ENCODE results near the gene HAP1. TPM values are rescaled to one million over a fixed set of nuclear protein-coding genes. Genes with fewer than 3 reads are reported as not detected.

Gene HAP1
- total RNA-seq, 1 donor from 2014 or later: 0.58 TPM

DNA sequence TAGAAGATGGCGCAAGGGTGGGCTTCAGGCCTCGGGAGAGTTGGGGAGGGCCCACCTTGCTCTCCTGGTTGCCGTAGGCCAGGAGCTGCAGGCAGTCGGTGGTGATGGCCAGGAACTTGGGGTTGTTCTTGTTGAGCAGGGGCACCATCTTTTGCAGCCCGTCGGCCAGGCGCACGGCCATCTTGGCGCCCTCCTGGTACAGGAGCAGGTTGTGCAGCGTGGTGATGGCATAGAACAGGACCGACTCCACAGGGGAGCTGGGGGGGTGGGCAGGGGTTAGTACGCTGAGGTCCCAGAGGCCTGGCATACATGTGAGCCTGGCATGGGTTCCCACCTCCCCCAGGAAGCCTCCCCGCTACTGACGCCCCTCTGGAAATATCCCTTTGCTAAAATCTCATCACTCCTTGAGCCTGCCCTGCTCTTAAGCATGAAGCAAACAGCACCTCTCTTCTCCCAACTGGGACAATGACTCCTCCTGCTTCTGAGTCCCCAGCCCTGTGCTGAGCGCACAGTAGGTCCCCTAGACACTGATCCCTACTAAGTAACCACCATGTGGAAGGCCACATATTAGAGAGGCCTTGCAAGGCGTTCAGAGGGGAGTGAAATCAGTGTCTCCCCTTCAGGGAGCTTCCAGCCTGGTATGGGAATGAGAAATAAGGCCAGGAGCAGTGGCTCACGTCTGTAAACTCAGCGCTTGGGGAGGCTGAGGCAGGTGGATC, 33.0 kb upstream of the HAP1 start:
- TF ChIP-seq, protein P1, sequence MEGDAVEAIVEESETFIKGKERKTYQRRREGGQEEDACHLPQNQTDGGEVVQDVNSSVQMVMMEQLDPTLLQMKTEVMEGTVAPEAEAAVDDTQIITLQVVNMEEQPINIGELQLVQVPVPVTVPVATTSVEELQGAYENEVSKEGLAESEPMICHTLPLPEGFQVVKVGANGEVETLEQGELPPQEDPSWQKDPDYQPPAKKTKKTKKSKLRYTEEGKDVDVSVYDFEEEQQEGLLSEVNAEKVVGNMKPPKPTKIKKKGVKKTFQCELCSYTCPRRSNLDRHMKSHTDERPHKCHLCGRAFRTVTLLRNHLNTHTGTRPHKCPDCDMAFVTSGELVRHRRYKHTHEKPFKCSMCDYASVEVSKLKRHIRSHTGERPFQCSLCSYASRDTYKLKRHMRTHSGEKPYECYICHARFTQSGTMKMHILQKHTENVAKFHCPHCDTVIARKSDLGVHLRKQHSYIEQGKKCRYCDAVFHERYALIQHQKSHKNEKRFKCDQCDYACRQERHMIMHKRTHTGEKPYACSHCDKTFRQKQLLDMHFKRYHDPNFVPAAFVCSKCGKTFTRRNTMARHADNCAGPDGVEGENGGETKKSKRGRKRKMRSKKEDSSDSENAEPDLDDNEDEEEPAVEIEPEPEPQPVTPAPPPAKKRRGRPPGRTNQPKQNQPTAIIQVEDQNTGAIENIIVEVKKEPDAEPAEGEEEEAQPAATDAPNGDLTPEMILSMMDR (IDR thresholded peaks at IDR 0.05): no peak
- no peak for ATAC-seq

DNA sequence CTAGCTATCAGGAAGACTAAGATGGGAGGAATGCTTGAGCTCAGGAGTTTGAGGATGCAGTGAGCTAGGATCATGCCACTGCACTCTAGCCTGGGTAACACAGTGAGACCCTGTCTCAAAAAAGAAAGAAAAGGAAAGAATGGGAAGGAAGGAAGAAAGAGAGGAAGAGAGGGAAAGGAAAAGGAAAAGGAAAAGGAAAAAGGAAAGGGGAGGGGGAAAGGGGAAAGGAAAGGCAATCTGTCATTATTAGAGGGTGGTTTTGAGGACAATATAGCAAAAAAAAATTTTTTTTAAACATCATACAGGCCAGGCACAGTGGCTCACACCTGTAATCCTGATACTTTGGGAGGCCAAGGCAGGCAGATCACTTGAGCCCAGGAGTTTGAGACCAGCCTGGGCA, 31.7 kb upstream of the HAP1 start:
- TF ChIP-seq, protein P1 (IDR thresholded peaks at IDR 0.05): no peak
- Histone ChIP-seq H3K4me1 (no peaks in the 10 kb centered on the region), H3K36me3 (peaks cover 97% of the 10 kb centered on the region), H3K27me3 (no peaks in the 10 kb centered on the region), H3K27ac (no peak overlapping the region), H3K9me3 (no peaks in the 10 kb centered on the region), H3K4me3 (no peak overlapping the region)
- intact Hi-C loops (cut with DNase I): no loop called here
- no peak for DNase-seq
- ATAC-seq: no peak

More for the DNA sequence above, 33.0 kb upstream of the HAP1 start:
- peaks cover 89% of the 10 kb centered on the region for H3K36me3 ChIP-seq
- no peak overlapping the region for H3K27ac ChIP-seq
- H3K9me3 ChIP-seq: no peaks in the 10 kb centered on the region
- H3K27me3 ChIP-seq: no peaks in the 10 kb centered on the region
- intact Hi-C loops (cut with DNase I): no loop called here
- no peak overlapping the region for H3K4me3 ChIP-seq
- H3K4me1 ChIP-seq: peaks cover 7% of the 10 kb centered on the region
- DNase-seq: no peak

DNA sequence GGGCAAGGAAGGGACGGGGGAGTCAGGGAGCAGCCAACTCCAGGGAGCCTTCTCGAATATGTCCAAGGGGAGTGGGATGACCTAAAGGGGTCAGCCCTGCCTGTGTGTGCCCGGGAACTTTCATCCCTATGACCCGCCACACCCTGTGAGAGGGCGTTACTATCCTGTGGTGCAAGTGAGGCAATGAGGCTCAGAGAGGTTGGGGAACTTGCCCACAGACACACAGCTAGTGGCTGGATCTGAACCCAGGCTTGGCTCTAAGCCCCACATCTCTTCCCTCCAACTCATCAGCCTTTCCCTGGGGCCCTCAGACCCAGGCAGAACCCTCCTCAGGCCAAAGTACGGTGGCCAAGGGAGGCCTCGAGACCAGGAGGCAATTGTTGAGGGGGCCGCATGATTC, 28.9 kb upstream of the HAP1 start:
- ATAC-seq (no peak), DNase-seq (no peak)
- Histone ChIP-seq H3K27ac (no peak overlapping the region), H3K36me3 (peaks cover 97% of the 10 kb centered on the region), H3K9me3 (no peaks in the 10 kb centered on the region), H3K4me3 (no peak overlapping the region), H3K27me3 (no peaks in the 10 kb centered on the region), H3K4me1 (no peaks in the 10 kb centered on the region)
- TF ChIP-seq, protein P1 (IDR thresholded peaks at IDR 0.05): no peak
- intact Hi-C loops (cut with DNase I): no loop called here

DNA sequence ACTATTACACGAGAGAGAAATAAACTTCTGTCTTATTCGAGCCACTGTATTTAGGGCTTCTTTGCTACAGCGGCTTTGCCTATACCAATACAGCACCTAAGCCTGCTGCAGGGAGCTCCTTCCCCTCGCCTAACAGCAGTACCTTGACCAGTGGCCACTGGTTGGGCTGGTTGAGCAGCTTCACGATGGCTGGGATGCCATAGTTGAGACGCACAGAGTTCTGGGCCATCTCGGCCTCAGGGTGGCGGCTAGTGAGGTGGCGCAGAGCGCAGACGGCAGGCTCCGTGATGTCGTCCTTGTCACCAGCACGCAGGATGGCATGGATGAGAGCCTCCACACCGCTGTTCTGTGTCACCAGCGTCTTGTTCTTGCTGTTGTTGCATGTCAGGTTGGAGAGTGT, 28.4 kb upstream of the HAP1 start:
- Histone ChIP-seq H3K27me3 (no peaks in the 10 kb centered on the region), H3K27ac (no peak overlapping the region), H3K36me3 (peaks cover 97% of the 10 kb centered on the region), H3K4me3 (no peak overlapping the region), H3K4me1 (no peaks in the 10 kb centered on the region), H3K9me3 (no peaks in the 10 kb centered on the region)
- TF ChIP-seq, protein P1 (IDR thresholded peaks at IDR 0.05): no peak
- DNase-seq (no peak), ATAC-seq (no peak)
- intact Hi-C loops (cut with DNase I): no loop called here

DNA sequence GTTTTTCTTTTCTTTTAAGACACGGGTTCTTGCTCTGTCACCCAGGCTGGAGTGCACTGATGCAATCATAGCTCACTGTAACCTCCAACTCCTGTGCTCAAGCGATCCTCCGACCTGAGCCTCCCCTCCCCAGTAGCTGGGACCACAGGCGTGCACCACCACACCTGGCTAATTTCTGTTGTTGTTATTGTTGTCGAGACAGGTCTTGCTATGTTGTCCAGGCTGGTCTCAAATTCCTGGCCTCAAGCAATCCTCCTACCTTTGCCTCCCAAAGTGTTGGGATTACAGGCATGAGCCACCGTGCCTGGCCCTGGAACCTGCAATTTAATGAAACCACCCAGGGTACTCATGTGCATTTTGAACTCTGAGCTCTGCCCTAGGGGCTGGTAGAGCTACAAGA, 27.9 kb upstream of the HAP1 start:
- H3K4me1 ChIP-seq: no peaks in the 10 kb centered on the region
- peaks cover 97% of the 10 kb centered on the region for H3K36me3 ChIP-seq
- H3K27ac ChIP-seq: no peak overlapping the region
- TF ChIP-seq, protein P1 (IDR thresholded peaks at IDR 0.05): no peak
- H3K27me3 ChIP-seq: no peaks in the 10 kb centered on the region
- intact Hi-C loops (cut with DNase I): no loop called here
- DNase-seq: no peak
- ATAC-seq: no peak
- H3K4me3 ChIP-seq: no peak overlapping the region
- no peaks in the 10 kb centered on the region for H3K9me3 ChIP-seq

DNA sequence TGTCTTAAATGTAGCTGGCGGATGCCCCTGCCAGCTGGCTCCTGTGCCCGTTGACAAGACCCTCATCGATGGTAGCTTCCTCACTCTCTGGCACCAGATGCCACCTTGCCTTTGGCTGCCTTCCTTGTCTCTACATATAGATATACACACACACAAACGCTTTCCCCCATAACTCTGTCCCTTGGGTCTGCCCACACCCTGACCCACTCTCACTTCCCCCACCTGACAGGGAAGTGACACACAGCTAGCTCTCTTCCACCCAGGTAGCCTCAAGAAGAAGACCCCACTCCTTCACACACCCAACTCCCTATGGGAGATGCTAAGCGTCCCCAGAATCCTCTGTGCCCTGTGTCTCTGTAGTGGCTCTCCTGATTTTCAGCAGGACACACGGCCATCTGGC, 26.4 kb upstream of the HAP1 start:
- Histone ChIP-seq H3K9me3 (no peaks in the 10 kb centered on the region), H3K4me3 (no peak overlapping the region), H3K27ac (no peak overlapping the region), H3K27me3 (no peaks in the 10 kb centered on the region), H3K36me3 (peaks cover 95% of the 10 kb centered on the region), H3K4me1 (no peaks in the 10 kb centered on the region)
- TF ChIP-seq, protein P1 (IDR thresholded peaks at IDR 0.05): no peak
- ATAC-seq (no peak), DNase-seq (no peak)
- intact Hi-C loops (cut with DNase I): no loop called here

All from upper lobe of right lung (tissue), 1 donor.